HepG2 (cell line): ENCODE results near the gene C11orf24. TPM values are rescaled to one million over a fixed set of nuclear protein-coding genes. Genes with fewer than 3 reads are reported as not detected.

Source experiments
- CC2D1A ChIP-seq: sonication (generic); formaldehyde crosslinking; IDR thresholded peaks from 2 replicates; pipeline ENCODE4 v1.8.1; 2023; ENCODE audit warnings: mild to moderate bottlenecking, missing genetic modification reagents
- FOXJ3 ChIP-seq: sonication (generic); formaldehyde crosslinking; IDR thresholded peaks from 2 replicates; pipeline ENCODE4 v1.4.0; 2020; ENCODE audit warnings: missing genetic modification reagents, mild to moderate bottlenecking, borderline replicate concordance
- HHEX ChIP-seq: IDR thresholded peaks from 2 replicates; pipeline ENCODE4 v1.6.1; 2016; ENCODE audit warnings: control low read depth
- HNF1B ChIP-seq: sonication (generic); formaldehyde crosslinking; IDR thresholded peaks from 2 replicates; pipeline ENCODE4 v1.5.1; 2020; ENCODE audit warnings: mild to moderate bottlenecking, moderate library complexity, missing genetic modification reagents
- KDM2A ChIP-seq: sonication (generic); formaldehyde crosslinking; IDR thresholded peaks from 2 replicates; pipeline ENCODE4 v1.4.0; 2020; ENCODE audit warnings: low read depth, missing genetic modification reagents, borderline replicate concordance
- NR2F1 ChIP-seq, 2 experiments: fragments of 450-650 bp in 1 of 2; formaldehyde crosslinking in 1 of 2; IDR thresholded peaks; 2 replicates each; pipeline versions ENCODE4 v1.5.0 to v1.6.1; 2016 to 2020; ENCODE audit warnings: mild to moderate bottlenecking in 1 of 2, missing compliant biosample characterization in 1 of 2, missing genetic modification reagents in 1 of 2, moderate library complexity in 1 of 2
- SNAPC2 ChIP-seq: sonication (generic); formaldehyde crosslinking; IDR thresholded peaks from 2 replicates; pipeline ENCODE4 v1.8.1; 2022; ENCODE audit warnings: mild to moderate bottlenecking, missing genetic modification reagents
- SP140L ChIP-seq: sonication (generic); formaldehyde crosslinking; IDR thresholded peaks from 2 replicates; pipeline ENCODE4 v1.4.0; 2020; ENCODE audit warnings: missing genetic modification reagents, borderline replicate concordance
- SYNCRIP ChIP-seq: fragments of 200-400 bp; formaldehyde crosslinking; IDR thresholded peaks from 2 replicates; pipeline ENCODE4 v1.6.1; 2018; ENCODE audit warnings: mild to moderate bottlenecking, low read depth, low read length; ENCODE audit not compliant: insufficient read depth
- TCF7L2 ChIP-seq: IDR thresholded peaks from 2 replicates; pipeline ENCODE4 v1.6.1; 2011; ENCODE audit warnings: mild to moderate bottlenecking, low read depth, low read length, moderate library complexity
- ZBTB14 ChIP-seq: sonication (generic); formaldehyde crosslinking; IDR thresholded peaks from 2 replicates; pipeline ENCODE4 v1.4.0; 2020; ENCODE audit warnings: missing genetic modification reagents
- ZBTB7A ChIP-seq: sonication (generic); formaldehyde crosslinking; IDR thresholded peaks from 2 replicates; pipeline ENCODE4 v1.8.0; 2022; ENCODE audit warnings: mild to moderate bottlenecking, missing genetic modification reagents
- ZNF121 ChIP-seq: sonication (generic); formaldehyde crosslinking; IDR thresholded peaks from 2 replicates; pipeline ENCODE4 v1.5.0; 2020; ENCODE audit warnings: mild to moderate bottlenecking, missing genetic modification reagents
- ZNF142 ChIP-seq: sonication (generic); formaldehyde crosslinking; IDR thresholded peaks from 2 replicates; pipeline ENCODE4 v1.4.0; 2020; ENCODE audit warnings: missing genetic modification reagents
- ZNF207 ChIP-seq: fragments of 450-650 bp; IDR thresholded peaks from 2 replicates; pipeline ENCODE4 v1.6.1; 2016; ENCODE audit warnings: antibody characterized with exemption, borderline replicate concordance
- ZNF264 ChIP-seq: sonication (generic); formaldehyde crosslinking; IDR thresholded peaks from 2 replicates; pipeline ENCODE4 v1.4.0; 2020; ENCODE audit warnings: missing genetic modification reagents
- ZNF446 ChIP-seq: sonication (generic); formaldehyde crosslinking; IDR thresholded peaks from 2 replicates; pipeline ENCODE4 v1.5.0; 2020; ENCODE audit warnings: mild to moderate bottlenecking, missing genetic modification reagents
- ZNF841 ChIP-seq: sonication (generic); formaldehyde crosslinking; IDR thresholded peaks from 2 replicates; pipeline ENCODE4 v1.8.1; 2023; ENCODE audit warnings: missing genetic modification reagents, borderline replicate concordance
- polyA plus RNA-seq, 8 experiments: library from polyadenylated mRNA; depleted of rRNA in 3 of 8; stranded (reverse) in 7 of 8; unstranded in 1 of 8; fragments of >200 nt; fragmentation: Illumina TruSeq in 4 of 8; extraction: Trizol in 4 of 8; gene quantifications; 2 replicates each; pipeline versions ENCODE4 v1.2.1 to v1.2.3, GENCODE V29; 2011 to 2016; ENCODE audit warnings: low read depth in 4 of 8, missing spikeins in 1 of 8, mixed read lengths in 1 of 8; ENCODE audit not compliant: insufficient read depth in 1 of 8
- total RNA-seq, 5 experiments: library from RNA; depleted of rRNA; stranded (reverse); fragments of >200 nt; fragmentation: Illumina TruSeq; extraction: Trizol; gene quantifications; 2 replicates each; pipeline ENCODE4 v1.2.3, GENCODE V29; 2016; ENCODE audit warnings: low read depth in 1 of 5
- TF ChIP-seq, protein P1 (sequence below): sonication (generic); formaldehyde crosslinking; IDR thresholded peaks from 2 replicates; pipeline ENCODE4 v1.9.0; 2021; ENCODE audit warnings: missing genetic modification reagents, borderline replicate concordance

The C11orf24 gene
- total and polyA plus RNA-seq, 2 of the 13 experiments (the other 11 are each of a cell fraction or from before 2014, with no cell fraction given) = 52.9 to 55.5 TPM

DNA sequence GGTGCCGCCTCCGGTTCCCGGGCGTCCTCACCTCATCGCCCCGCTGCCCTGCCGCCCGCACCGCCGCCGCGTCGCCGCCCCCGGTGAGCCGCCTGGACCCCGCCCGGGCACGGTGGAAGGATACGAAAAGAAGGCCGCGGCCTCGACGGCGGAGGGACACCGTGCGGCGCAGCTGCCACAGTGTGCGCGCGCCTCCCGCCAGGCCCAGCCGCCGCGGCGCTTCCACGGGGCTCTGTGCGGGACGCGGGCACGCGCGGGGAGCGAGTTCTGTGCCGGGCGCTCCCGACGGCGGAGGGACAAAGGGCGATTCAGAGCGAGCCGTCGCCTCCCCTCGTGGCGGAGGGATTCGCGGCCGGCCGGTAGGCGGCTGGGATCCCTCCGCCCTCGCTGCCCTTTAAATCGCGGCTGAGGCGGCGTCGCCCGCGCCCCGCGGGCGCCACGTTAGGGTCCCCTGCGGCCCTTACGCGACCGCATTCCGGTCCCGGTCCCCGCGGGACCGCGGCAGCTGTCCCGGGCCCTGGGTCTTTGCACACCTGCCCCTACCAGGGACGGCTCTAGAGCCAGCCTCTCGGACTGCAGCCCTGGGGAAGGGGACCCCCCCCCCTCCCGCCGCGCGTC, 58.1 kb downstream of the C11orf24 start (continued):
- TF ChIP-seq FOXJ3 (CRISPR knock-in tag) (no peak), ZBTB7A (CRISPR knock-in tag) (peak; percentile 54; the same call in 1 of the 2 replicates), NR2F1 (CRISPR knock-in tag; IDR thresholded peaks at IDR 0.05) (peak in 1 of 2 experiments; percentile 67; a peak in 2 of 4 replicates), ZBTB14 (CRISPR knock-in tag) (peak; percentile 98), ZNF207 (no peak), KDM2A (CRISPR knock-in tag) (peak; percentile 95), CC2D1A (no peak), ZNF121 (0 out of 2 replicates have a peak, but pooled peaks have one; percentile 34), HNF1B (CRISPR knock-in tag) (no peak), ZNF142 (peak; percentile 67; the same call in 1 of the 2 replicates), SNAPC2 (CRISPR knock-in tag) (no peak), SP140L (CRISPR knock-in tag) (no peak), HHEX (no peak), ZNF264 (CRISPR knock-in tag) (no peak), SYNCRIP (no peak), TCF7L2 (no peak), ZNF446 (0 out of 2 replicates have a peak, but pooled peaks have one; percentile 46), ZNF841 (no peak)
- TF ChIP-seq, protein P1, sequence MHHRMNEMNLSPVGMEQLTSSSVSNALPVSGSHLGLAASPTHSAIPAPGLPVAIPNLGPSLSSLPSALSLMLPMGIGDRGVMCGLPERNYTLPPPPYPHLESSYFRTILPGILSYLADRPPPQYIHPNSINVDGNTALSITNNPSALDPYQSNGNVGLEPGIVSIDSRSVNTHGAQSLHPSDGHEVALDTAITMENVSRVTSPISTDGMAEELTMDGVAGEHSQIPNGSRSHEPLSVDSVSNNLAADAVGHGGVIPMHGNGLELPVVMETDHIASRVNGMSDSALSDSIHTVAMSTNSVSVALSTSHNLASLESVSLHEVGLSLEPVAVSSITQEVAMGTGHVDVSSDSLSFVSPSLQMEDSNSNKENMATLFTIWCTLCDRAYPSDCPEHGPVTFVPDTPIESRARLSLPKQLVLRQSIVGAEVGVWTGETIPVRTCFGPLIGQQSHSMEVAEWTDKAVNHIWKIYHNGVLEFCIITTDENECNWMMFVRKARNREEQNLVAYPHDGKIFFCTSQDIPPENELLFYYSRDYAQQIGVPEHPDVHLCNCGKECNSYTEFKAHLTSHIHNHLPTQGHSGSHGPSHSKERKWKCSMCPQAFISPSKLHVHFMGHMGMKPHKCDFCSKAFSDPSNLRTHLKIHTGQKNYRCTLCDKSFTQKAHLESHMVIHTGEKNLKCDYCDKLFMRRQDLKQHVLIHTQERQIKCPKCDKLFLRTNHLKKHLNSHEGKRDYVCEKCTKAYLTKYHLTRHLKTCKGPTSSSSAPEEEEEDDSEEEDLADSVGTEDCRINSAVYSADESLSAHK = no peak
